Measurements from ENCODE around the gene CD46. TPM values are rescaled to one million over a fixed set of nuclear protein-coding genes. Genes with fewer than 3 reads are reported as not detected.

Gene CD46
- total RNA-seq, 1 experiment from 2014 or later, result 100 TPM

- Histone ChIP-seq H3K4me3 (replicated peaks in 1 of 2; ENCODE audit: low read depth in 1 of 2, low read length in 2 of 2) (no peak overlapping the region), H3K27ac (ENCODE audit: low read depth, low read length) (no peak overlapping the region), H4K20me1 (ENCODE audit: insufficient read depth) (no peaks in the 10 kb centered on the region), H3K9me3 (ENCODE audit: control insufficient read depth in 1 of 2, insufficient read depth in 1 of 2, low read depth in 1 of 2, low read length in 2 of 2) (no peaks in the 10 kb centered on the region), H3K79me2 (ENCODE audit: insufficient read depth, low read length) (no peaks in the 10 kb centered on the region), H3K9ac (ENCODE audit: low read length) (no peak overlapping the region), H3K9me2 (ENCODE audit: insufficient read depth) (no peaks in the 10 kb centered on the region), H3K4me1 (ENCODE audit: control insufficient read depth in 1 of 2, insufficient read depth in 2 of 2, low read length in 2 of 2) (peaks cover 3 to 22% of the 10 kb centered on the region in 2 experiments; a peak in 3 of 4 replicates), H3K4me2 (ENCODE audit: low read length) (no peak overlapping the region), H3K36me3 (ENCODE audit: control insufficient read depth in 1 of 2, insufficient read depth in 2 of 2, low read length in 2 of 2) (peaks cover 0 to 3% of the 10 kb centered on the region in 2 experiments; a peak in 2 of 4 replicates), H3K27me3 (ENCODE audit: insufficient read depth, low read length) (no peaks in the 10 kb centered on the region), H2AFZ (ENCODE audit: low read depth, low read length, poor library complexity, severe bottlenecking) (no peak overlapping the region)
- POLR2A ChIA-PET, result no interaction called here
- CTCF ChIA-PET, result no interaction called here
- no TSS peak for BruUV-seq (replicated peaks)
- TF ChIP-seq RAD21 (IDR thresholded peaks at IDR 0.05; ENCODE audit: low read depth), result no peak
- no peak for TF ChIP-seq EZH2 (IDR thresholded peaks at IDR 0.05)
- no peak for TF ChIP-seq EGR1 (IDR thresholded peaks at IDR 0.05; ENCODE audit: low read depth)
- TF ChIP-seq TCF7L2 (IDR thresholded peaks at IDR 0.05; ENCODE audit: borderline replicate concordance, extremely low read depth, insufficient read depth, insufficient read length), result no peak
- no peak for TF ChIP-seq SRF (IDR thresholded peaks at IDR 0.05; ENCODE audit: low read depth)
- TF ChIP-seq ZBTB33 (IDR thresholded peaks at IDR 0.05; ENCODE audit: extremely low read depth, insufficient replicate concordance, low read length), result no peak
- no peak for TF ChIP-seq ELF1 (IDR thresholded peaks at IDR 0.05; ENCODE audit: borderline replicate concordance, low read depth)
- TF ChIP-seq FOSL1 (IDR thresholded peaks at IDR 0.05; ENCODE audit: low read depth), result no peak
- TF ChIP-seq ZNF274 (IDR thresholded peaks at IDR 0.05; ENCODE audit: low read depth, low read length), result no peak
- TF ChIP-seq SIN3A (IDR thresholded peaks at IDR 0.05; ENCODE audit: low read depth), result no peak
- no peak for TF ChIP-seq POLR2A (IDR thresholded peaks at IDR 0.05; ENCODE audit: borderline replicate concordance, extremely low read depth, insufficient read depth, insufficient read length)
- TF ChIP-seq CEBPB (IDR thresholded peaks at IDR 0.05; ENCODE audit: low read depth), result no peak
- TF ChIP-seq JUND (IDR thresholded peaks at IDR 0.05), result no peak
- TF ChIP-seq CBX3 (IDR thresholded peaks at IDR 0.05; ENCODE audit: low read depth), result no peak
- no peak for TF ChIP-seq MAX (IDR thresholded peaks at IDR 0.05)
- TF ChIP-seq POLR2AphosphoS5 (IDR thresholded peaks at IDR 0.05; ENCODE audit: low read depth, low read length), result no peak
- no peak for TF ChIP-seq EZH2phosphoT487 (IDR thresholded peaks at IDR 0.05; ENCODE audit: borderline replicate concordance)
- TF ChIP-seq, protein P1, sequence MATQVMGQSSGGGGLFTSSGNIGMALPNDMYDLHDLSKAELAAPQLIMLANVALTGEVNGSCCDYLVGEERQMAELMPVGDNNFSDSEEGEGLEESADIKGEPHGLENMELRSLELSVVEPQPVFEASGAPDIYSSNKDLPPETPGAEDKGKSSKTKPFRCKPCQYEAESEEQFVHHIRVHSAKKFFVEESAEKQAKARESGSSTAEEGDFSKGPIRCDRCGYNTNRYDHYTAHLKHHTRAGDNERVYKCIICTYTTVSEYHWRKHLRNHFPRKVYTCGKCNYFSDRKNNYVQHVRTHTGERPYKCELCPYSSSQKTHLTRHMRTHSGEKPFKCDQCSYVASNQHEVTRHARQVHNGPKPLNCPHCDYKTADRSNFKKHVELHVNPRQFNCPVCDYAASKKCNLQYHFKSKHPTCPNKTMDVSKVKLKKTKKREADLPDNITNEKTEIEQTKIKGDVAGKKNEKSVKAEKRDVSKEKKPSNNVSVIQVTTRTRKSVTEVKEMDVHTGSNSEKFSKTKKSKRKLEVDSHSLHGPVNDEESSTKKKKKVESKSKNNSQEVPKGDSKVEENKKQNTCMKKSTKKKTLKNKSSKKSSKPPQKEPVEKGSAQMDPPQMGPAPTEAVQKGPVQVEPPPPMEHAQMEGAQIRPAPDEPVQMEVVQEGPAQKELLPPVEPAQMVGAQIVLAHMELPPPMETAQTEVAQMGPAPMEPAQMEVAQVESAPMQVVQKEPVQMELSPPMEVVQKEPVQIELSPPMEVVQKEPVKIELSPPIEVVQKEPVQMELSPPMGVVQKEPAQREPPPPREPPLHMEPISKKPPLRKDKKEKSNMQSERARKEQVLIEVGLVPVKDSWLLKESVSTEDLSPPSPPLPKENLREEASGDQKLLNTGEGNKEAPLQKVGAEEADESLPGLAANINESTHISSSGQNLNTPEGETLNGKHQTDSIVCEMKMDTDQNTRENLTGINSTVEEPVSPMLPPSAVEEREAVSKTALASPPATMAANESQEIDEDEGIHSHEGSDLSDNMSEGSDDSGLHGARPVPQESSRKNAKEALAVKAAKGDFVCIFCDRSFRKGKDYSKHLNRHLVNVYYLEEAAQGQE (IDR thresholded peaks at IDR 0.05; ENCODE audit: low read depth), result no peak
- TF ChIP-seq, protein P2, sequence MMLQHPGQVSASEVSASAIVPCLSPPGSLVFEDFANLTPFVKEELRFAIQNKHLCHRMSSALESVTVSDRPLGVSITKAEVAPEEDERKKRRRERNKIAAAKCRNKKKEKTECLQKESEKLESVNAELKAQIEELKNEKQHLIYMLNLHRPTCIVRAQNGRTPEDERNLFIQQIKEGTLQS (IDR thresholded peaks at IDR 0.05), result no peak
- no peak for TF ChIP-seq SP1 (IDR thresholded peaks at IDR 0.05; ENCODE audit: low read depth)
- no peak for ATAC-seq
- RAD21 ChIA-PET (ENCODE audit: low non-redundant PET in 1 of 2, low total read pairs in 2 of 2, uncharacterized antibody in 2 of 2, unreplicated experiment in 2 of 2), result no interaction called here
- intact Hi-C loops (cut with micrococcal nuclease), result no loop called here
- DNase-seq (ENCODE audit: low read depth, low spot score), result no peak
Observed at GRCh38 chr1:207807326-207807689, 55.5 kb downstream of the CD46 start.

All from HCT116 (cell line).